HL-60 (cell line): ENCODE measurements around the gene TPM4.
"Not testable (repeated sequence)": the region's sequence is repeated elsewhere in the genome, so short reads cannot be mapped to it uniquely, and the experiment has no call there.

Experiments
- DNase-seq, 2 experiments: peaks; one replicate each; pipeline ENCODE4 v3.0.0-alpha.2; 2010 to 2020; ENCODE audit warnings: low read depth in 1 of 2, low spot score in 1 of 2
- H3K27ac ChIP-seq: fragments of 250-450 bp; sonication (Bioruptor Pico); replicated peaks from 2 replicates; pipeline ENCODE4 v1.5.1; 2020; ENCODE audit warnings: mild to moderate bottlenecking, moderate library complexity
- H3K27me3 ChIP-seq: fragments of 250-450 bp; sonication (Bioruptor Pico); 2 replicates; pipeline ENCODE4 v1.5.1; 2021; ENCODE audit warnings: mild to moderate bottlenecking, moderate library complexity; ENCODE audit not compliant: insufficient read depth, poor library complexity, severe bottlenecking
- H3K4me3 ChIP-seq: replicated peaks from 2 replicates; pipeline ENCODE4 v1.5.1; 2011; ENCODE audit warnings: mild to moderate bottlenecking, control low read depth, low read length; ENCODE audit not compliant: insufficient read depth
- CTCF ChIP-seq: IDR thresholded peaks from one replicate; pipeline ENCODE4 v1.5.1; 2011; ENCODE audit warnings: low read length, control low read depth, inconsistent platforms; ENCODE audit not compliant: insufficient read depth
- GABPA ChIP-seq: IDR thresholded peaks from 2 replicates; pipeline ENCODE4 v1.6.1; 2012; ENCODE audit warnings: low read depth
- POLR2AphosphoS5 ChIP-seq: IDR thresholded peaks from 2 replicates; pipeline ENCODE4 v1.6.1; 2012; ENCODE audit warnings: low read depth
- REST ChIP-seq: IDR thresholded peaks from 2 replicates; pipeline ENCODE4 v1.6.1; 2012; ENCODE audit warnings: low read depth; ENCODE audit not compliant: insufficient replicate concordance
- SPI1 ChIP-seq: IDR thresholded peaks from 2 replicates; pipeline ENCODE4 v1.6.1; 2012; ENCODE audit warnings: low read depth, mild to moderate bottlenecking, borderline replicate concordance
- long read RNA-seq: library from polyadenylated mRNA; unstranded; transcript quantifications from one replicate; pipeline ENCODE4 v2.0.0, GENCODE V29; 2020

Gene TPM4
- long read RNA-seq, transcript TPM4-201 (8 exons, 2,666 nt) = major isoform, 120 of 134 reads
- long read RNA-seq, transcript TPM4-213 (1 exons, 2,672 nt) = minor isoform, 5 of 134 reads
- long read RNA-seq, partial matches to known transcripts = 2 of 134 reads
- long read RNA-seq, other reads (novel, unspliced or antisense) = 7 of 134 reads

- TF ChIP-seq POLR2AphosphoS5 (peak; percentile 18; the same call in 1 of the 2 replicates), REST (no peak)
- DNase-seq = peak; percentile 87 to 90
- Histone ChIP-seq H3K4me3 (peak within 1 kb of the TSS; percentile 56), H3K27me3 (no peaks in the 10 kb centered on the region), H3K27ac (peak within 1 kb of the TSS; percentile 77)
Observed at GRCh38 chr19:16076154-16076957, at the start of gene TPM4. TPM4 (plus strand) TSS chr19:16076495; CDS start chr19:16076566, 71 bp downstream.

GRCh38 chr19:16026756-16027155 lies 49.5 kb upstream of the TPM4 start:
- TF ChIP-seq POLR2AphosphoS5 (no peak), CTCF (no peak), GABPA (no peak), SPI1 (no peak), REST (no peak)
- DNase-seq = no peak
- no peaks in the 10 kb centered on the region for H3K27me3 ChIP-seq
- no peak overlapping the region for H3K27ac ChIP-seq
- H3K4me3 ChIP-seq = no peak overlapping the region

- H3K27me3 ChIP-seq = no peaks in the 10 kb centered on the region
- no peak for DNase-seq
- TF ChIP-seq POLR2AphosphoS5 (no peak), REST (no peak), GABPA (no peak), SPI1 (no peak), CTCF (no peak)
- no peak overlapping the region for H3K27ac ChIP-seq
- no peak overlapping the region for H3K4me3 ChIP-seq
Observed at GRCh38 chr19:16027528-16027927, 48.8 kb upstream of the TPM4 start.

GRCh38 chr19:16030155-16030554 lies 46.1 kb upstream of the TPM4 start:
- DNase-seq, H3K27ac ChIP-seq, H3K27me3 ChIP-seq, H3K4me3 ChIP-seq: not testable (repeated sequence)
